ENCODE measurements around the gene SNORC. TPM values are rescaled to one million over a fixed set of nuclear protein-coding genes. Genes with fewer than 3 reads are reported as not detected.

The SNORC gene
- total and polyA plus RNA-seq, 2 of the 13 experiments (the other 11 are each of a cell fraction or from before 2014, with no cell fraction given): 59.1 to 86.1 TPM

DNA sequence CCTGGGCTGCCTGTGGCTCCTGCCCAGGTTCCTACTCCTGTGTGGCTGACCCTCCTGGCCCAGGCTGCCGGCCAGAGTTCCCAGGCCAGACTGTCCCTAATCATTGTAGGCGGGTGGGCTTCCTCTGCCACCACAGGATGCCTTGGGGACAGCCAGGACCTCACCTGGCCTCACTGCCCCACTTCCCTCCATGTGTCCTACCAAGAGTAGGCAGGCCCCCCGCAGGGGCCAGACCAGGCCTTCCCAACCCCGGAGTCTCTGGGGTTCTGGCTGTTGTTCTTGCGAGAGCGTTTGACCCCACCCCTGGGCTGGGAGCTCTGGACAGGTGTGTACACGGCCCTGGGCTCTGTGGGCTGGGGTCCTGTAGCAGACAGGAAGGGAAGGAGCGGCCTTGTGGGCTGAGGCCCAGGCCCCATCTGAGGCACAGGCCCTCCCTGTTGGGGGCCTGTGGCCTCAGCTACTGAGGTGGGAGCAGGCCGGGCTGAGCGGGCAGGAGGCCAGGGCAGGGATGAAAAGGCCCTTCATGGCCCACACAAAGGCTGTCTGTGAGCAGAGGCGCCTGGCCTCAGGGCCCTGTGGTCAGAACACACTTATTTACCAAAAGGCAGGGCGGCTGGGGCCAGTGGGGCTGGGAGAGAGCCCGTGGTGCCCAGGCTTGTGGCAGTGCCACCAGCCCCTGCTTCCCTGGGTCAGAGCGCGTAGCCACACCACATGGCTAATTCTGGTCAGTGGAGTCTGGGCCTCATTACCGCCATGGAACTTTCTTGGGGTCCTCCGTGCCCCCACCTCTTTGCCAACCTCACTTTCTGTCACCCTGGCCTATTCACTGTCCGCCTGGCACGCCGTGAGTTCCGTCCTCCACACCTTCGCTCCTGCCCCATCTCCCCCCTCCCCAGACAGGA, 2.0 kb downstream of the SNORC start (continued):
- peak; percentile 81; the same call in 1 of the 2 replicates for TF ChIP-seq ZNF709 (CRISPR knock-in tag; IDR thresholded peaks at IDR 0.05)
- TF ChIP-seq, protein P1, sequence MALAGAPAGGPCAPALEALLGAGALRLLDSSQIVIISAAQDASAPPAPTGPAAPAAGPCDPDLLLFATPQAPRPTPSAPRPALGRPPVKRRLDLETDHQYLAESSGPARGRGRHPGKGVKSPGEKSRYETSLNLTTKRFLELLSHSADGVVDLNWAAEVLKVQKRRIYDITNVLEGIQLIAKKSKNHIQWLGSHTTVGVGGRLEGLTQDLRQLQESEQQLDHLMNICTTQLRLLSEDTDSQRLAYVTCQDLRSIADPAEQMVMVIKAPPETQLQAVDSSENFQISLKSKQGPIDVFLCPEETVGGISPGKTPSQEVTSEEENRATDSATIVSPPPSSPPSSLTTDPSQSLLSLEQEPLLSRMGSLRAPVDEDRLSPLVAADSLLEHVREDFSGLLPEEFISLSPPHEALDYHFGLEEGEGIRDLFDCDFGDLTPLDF (CRISPR knock-in tag; IDR thresholded peaks at IDR 0.05): no peak
- TF ChIP-seq, protein P2, sequence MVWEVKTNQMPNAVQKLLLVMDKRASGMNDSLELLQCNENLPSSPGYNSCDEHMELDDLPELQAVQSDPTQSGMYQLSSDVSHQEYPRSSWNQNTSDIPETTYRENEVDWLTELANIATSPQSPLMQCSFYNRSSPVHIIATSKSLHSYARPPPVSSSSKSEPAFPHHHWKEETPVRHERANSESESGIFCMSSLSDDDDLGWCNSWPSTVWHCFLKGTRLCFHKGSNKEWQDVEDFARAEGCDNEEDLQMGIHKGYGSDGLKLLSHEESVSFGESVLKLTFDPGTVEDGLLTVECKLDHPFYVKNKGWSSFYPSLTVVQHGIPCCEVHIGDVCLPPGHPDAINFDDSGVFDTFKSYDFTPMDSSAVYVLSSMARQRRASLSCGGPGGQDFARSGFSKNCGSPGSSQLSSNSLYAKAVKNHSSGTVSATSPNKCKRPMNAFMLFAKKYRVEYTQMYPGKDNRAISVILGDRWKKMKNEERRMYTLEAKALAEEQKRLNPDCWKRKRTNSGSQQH (CRISPR knock-in tag; IDR thresholded peaks at IDR 0.05; ENCODE audit: low read depth): peak; percentile 52; the same call in 1 of the 2 replicates
- no peak for TF ChIP-seq MBD4 (IDR thresholded peaks at IDR 0.05; ENCODE audit: borderline replicate concordance, low read length)
- TF ChIP-seq, protein P3, sequence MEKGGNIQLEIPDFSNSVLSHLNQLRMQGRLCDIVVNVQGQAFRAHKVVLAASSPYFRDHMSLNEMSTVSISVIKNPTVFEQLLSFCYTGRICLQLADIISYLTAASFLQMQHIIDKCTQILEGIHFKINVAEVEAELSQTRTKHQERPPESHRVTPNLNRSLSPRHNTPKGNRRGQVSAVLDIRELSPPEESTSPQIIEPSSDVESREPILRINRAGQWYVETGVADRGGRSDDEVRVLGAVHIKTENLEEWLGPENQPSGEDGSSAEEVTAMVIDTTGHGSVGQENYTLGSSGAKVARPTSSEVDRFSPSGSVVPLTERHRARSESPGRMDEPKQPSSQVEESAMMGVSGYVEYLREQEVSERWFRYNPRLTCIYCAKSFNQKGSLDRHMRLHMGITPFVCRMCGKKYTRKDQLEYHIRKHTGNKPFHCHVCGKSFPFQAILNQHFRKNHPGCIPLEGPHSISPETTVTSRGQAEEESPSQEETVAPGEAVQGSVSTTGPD (CRISPR knock-in tag; IDR thresholded peaks at IDR 0.05): peak; percentile 59; the same call in 1 of the 2 replicates
- TF ChIP-seq ATAD3A (CRISPR knock-in tag; IDR thresholded peaks at IDR 0.05): no peak
- no peak for TF ChIP-seq ZNF674 (CRISPR knock-in tag; IDR thresholded peaks at IDR 0.05; ENCODE audit: low read depth)
- TF ChIP-seq ZNF180 (CRISPR knock-in tag; IDR thresholded peaks at IDR 0.05; ENCODE audit: borderline replicate concordance, low read depth): no peak
- TF ChIP-seq, protein P4, sequence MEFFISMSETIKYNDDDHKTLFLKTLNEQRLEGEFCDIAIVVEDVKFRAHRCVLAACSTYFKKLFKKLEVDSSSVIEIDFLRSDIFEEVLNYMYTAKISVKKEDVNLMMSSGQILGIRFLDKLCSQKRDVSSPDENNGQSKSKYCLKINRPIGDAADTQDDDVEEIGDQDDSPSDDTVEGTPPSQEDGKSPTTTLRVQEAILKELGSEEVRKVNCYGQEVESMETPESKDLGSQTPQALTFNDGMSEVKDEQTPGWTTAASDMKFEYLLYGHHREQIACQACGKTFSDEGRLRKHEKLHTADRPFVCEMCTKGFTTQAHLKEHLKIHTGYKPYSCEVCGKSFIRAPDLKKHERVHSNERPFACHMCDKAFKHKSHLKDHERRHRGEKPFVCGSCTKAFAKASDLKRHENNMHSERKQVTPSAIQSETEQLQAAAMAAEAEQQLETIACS (CRISPR knock-in tag; IDR thresholded peaks at IDR 0.05): peak; percentile 36; the same call in 1 of the 2 replicates
- no peak for TF ChIP-seq ZNF30 (CRISPR knock-in tag; IDR thresholded peaks at IDR 0.05)
- TF ChIP-seq ZSCAN22 (CRISPR knock-in tag; IDR thresholded peaks at IDR 0.05): peak; percentile 85
- TF ChIP-seq, protein P5, sequence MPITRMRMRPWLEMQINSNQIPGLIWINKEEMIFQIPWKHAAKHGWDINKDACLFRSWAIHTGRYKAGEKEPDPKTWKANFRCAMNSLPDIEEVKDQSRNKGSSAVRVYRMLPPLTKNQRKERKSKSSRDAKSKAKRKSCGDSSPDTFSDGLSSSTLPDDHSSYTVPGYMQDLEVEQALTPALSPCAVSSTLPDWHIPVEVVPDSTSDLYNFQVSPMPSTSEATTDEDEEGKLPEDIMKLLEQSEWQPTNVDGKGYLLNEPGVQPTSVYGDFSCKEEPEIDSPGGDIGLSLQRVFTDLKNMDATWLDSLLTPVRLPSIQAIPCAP (CRISPR knock-in tag; IDR thresholded peaks at IDR 0.05; ENCODE audit: low read depth): no peak; the same call in 1 of the 2 replicates
- TF ChIP-seq STAT5B (CRISPR knock-in tag; IDR thresholded peaks at IDR 0.05): no peak
- no peak; the same call in 1 of the 2 replicates for TF ChIP-seq ZNF614 (CRISPR knock-in tag; IDR thresholded peaks at IDR 0.05; ENCODE audit: borderline replicate concordance)
- TF ChIP-seq, protein P6, sequence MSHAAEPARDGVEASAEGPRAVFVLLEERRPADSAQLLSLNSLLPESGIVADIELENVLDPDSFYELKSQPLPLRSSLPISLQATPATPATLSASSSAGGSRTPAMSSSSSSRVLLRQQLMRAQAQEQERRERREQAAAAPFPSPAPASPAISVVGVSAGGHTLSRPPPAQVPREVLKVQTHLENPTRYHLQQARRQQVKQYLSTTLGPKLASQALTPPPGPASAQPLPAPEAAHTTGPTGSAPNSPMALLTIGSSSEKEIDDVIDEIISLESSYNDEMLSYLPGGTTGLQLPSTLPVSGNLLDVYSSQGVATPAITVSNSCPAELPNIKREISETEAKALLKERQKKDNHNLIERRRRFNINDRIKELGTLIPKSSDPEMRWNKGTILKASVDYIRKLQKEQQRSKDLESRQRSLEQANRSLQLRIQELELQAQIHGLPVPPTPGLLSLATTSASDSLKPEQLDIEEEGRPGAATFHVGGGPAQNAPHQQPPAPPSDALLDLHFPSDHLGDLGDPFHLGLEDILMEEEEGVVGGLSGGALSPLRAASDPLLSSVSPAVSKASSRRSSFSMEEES (CRISPR knock-in tag; IDR thresholded peaks at IDR 0.05): no peak
- TF ChIP-seq ZFX (CRISPR knock-in tag; IDR thresholded peaks at IDR 0.05; ENCODE audit: low read depth): peak; percentile 99
- no peak for TF ChIP-seq NCOA5 (CRISPR knock-in tag; IDR thresholded peaks at IDR 0.05)
- TF ChIP-seq CBX1 (IDR thresholded peaks at IDR 0.05; ENCODE audit: low read depth): no peak
- no peak for TF ChIP-seq NFRKB (IDR thresholded peaks at IDR 0.05)
- peak; percentile 27 for TF ChIP-seq ZEB1 (IDR thresholded peaks at IDR 0.05; ENCODE audit: insufficient replicate concordance, low read depth)
- TF ChIP-seq ZNF75D (CRISPR knock-in tag; IDR thresholded peaks at IDR 0.05; ENCODE audit: borderline replicate concordance): no peak
- peak; percentile 61 for TF ChIP-seq ELF1 (CRISPR knock-in tag; IDR thresholded peaks at IDR 0.05)
